HG02852 (cell line): ENCODE data around the gene TMEM217.
A peak's percentile ranks its signal among the peaks of the same experiment; 100 is the strongest.

Source experiments
- ATAC-seq: cut with Tn5 transposase; IDR thresholded peaks from one replicate; pipeline ENCODE4 v1.9.1; 2021; ENCODE audit warnings: mild to moderate bottlenecking, moderate library complexity; ENCODE audit not compliant: unreplicated experiment

Gene TMEM217

GRCh38 chr6:37244430-37245310, 13.3 kb downstream of the TMEM217 start:
- ATAC-seq: no peak

DNA sequence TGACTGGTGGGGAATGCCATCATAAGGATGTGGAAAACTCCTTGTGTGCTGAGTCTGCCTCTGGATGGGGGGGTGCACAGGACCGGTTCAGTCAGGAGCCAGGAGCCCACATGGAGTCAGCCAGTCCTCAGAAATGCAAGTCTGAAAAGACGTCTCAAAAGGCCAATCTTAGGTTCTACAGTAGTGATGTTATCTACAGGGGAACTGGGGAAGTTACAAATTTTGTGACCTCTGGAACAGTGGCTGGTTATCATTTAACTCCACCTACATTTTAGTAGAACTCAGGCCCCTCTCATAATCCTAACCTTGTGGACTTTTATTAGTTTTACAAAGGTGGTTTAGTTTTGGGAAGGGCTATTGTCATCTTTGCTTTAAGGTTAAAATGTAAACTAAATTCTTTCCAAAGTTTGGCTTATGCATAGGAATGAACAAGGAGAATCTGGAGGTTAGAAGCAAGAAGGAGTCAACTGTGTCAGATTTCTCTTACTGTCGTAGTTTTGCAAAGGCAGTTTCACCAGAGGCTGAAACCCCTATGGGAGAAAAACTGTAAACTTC, 14.1 kb downstream of the TMEM217 start:
- ATAC-seq: no peak

GRCh38 chr6:37243131-37243815, 14.7 kb downstream of the TMEM217 start:
- ATAC-seq: no peak

DNA sequence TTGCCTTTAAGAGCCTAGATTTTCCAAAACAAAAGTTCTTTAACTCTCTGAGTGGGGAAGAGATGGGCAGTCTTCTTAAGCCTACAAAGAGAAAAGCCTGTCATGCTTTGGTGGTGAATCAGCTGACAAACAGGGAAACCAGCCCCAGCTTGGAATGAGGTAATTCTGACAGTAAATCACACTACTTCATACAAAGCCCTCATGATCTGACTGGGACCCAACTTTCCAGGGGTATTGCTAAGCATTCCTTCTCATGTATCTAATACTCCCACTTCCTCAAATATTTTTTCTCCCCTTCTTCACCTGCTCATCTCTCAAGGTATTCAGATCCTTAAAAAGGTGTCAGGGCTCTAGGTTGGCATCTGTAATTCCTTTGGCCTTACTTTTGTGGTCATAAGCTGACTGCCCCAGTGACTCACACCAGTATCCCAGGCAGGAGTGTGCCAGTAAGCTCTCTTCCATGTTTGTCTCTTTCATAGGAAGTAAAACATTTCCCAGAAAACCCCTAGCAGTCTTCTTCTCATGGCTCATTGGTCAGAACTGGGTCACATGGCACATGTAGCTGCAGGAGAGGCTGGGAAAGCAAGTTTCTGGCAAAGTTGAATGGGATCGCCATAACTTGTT, 15.4 kb downstream of the TMEM217 start:
- ATAC-seq: no peak

DNA sequence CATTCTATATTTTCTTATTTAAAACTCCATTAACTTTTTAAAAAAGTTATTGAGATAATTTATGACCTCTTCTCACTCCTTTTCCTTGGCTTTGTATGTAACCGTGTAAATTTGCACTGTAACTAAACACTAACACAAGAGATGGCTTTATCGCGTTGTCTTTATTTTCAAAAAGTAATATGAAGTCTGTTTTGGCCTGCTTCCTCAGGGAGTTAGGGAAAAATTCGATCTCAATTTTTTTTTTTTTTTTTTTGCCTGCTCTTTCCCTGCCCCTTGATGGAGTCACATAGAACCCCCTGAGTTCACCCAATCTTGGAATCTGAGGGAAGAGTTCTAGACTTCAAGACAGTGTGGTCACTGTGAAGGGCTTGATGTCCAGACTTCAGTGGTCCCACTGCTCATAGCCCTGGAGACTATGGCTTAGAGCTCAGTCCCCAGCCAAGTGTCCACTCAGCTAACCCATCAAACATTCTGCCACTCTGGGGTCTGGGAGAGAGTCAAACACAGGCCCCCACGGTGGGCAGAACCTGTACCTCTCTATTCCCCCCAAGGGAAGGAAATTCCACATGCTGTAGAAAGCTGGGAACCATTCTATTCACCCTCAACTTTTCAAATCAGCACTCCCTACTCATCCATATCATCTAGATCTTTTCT, 16.0 kb downstream of the TMEM217 start:
- ATAC-seq: no peak

DNA sequence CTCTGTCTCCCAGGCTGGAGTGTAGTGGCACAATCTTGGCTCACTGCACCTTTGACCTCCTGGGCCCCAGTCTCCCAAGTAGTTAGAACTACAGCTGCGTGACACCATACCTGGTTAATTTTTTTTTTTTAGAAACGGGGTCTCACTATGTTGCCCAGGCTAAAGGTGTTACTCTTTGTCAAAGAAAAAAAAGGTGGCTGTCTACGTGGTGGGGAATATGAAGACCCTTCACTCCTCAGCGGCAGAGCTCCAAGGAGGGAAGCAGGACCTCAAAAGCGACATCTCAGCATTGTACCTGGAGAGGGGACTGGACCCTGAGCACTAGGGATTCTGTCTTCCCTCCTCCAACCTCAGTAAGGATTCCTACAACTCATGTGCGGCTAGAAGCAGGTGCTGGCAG, 16.8 kb downstream of the TMEM217 start:
- no peak for ATAC-seq

DNA sequence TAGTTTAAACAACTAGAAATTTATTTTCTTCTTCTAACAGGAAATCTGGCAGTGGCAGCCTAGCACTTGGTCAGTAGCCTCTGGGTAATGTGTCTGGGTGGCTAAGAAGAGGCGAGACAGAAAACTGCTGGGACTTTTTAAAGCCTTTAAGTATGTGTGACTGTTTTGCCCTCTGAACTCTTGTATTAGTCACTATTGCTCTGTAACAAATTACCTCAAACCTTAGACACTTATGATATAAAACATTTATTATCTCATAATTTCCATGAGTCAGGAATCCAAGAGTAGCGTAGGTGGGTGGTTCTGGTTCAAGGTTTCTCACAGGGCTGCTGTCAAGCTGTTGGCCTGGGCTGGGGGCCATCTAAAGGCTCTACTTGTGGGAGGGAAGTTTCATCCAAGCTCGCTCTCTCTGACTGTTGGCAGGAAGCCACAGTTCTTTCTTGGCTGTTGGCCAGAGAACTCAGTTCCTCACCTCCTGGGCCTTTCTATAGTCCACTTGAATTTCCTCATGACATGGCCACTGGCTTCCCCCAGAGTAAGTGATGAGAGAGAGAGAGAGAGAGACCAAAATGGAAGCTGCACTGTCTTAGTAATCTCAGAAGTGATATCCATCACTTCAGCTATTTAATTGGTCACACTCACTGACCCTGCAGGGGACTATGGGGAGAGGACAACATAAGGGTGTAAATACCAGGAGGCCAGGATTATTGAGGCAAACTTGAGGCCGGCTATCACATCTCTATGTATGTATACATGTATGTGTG, 17.8 kb downstream of the TMEM217 start:
- peak; percentile 62 for ATAC-seq

GRCh38 chr6:37239526-37239925, 18.4 kb downstream of the TMEM217 start:
- ATAC-seq: no peak

GRCh38 chr6:37238381-37238780, 19.6 kb downstream of the TMEM217 start:
- no peak for ATAC-seq

- no peak for ATAC-seq
Measured at GRCh38 chr6:37237789-37238188, 20.2 kb downstream of the TMEM217 start.

DNA sequence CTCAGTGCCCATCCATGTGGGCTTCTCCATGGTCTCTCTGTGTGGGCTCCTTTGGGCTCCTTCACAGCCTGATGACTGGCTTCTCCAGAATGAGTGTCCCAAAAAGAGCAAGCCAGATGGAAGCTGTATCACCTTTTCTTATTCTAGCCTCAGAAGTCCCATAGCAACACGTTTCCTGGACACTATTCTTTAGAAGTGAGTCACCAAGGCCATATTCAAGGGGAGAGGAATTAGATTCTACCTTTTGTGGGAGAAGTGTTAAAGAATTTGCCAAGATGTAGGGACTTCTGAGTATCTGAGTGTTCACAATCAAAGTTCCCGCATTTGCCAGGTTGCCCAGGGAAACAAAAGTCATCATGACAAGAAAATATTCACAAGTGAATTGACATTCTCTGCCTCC, 21.0 kb downstream of the TMEM217 start:
- no peak for ATAC-seq

DNA sequence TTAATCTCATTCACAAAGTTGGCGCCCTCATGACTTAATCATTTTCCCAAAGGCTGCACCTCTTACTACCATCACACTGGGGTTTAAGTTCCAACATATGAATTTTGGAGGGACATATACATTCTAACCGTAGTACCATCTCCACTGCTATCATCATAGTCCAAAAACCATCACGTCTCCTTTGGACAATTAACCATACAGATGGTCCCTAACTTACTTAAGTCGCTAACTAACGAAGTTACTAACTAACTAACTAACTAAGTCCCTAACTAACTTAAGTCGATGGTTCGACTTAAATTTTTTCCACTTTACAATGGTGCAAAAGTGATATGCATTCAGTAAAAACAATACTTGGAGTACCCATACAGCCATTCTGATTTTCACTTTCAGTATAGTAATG, 24.4 kb downstream of the TMEM217 start:
- ATAC-seq: no peak

GRCh38 chr6:37232430-37233017, 25.4 kb downstream of the TMEM217 start:
- no peak for ATAC-seq

DNA sequence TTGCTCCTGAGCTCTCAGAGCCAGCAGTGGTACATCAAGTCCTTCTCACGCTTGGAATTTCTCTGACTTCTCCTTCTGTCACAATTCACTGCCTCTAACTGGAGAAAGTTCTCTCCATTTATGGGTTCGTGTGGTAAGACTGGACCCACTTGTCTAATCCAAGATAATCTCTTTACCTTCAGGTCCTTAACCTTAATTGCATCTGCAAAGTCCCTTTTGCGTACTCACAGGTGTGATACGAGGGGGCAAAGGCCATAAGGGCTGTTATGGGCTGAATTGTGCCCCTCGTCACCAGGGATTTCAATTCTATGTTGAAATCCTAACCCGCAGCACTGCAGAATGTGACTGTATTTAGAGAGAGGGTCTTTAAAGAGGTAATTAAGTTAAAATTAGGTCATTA, 27.8 kb downstream of the TMEM217 start:
- no peak for ATAC-seq

- ATAC-seq: no peak
Measured at GRCh38 chr6:37225350-37226169, 32.4 kb downstream of the TMEM217 start.

- ATAC-seq: no peak
Measured at GRCh38 chr6:37222992-37223391, 35.0 kb downstream of the TMEM217 start.

DNA sequence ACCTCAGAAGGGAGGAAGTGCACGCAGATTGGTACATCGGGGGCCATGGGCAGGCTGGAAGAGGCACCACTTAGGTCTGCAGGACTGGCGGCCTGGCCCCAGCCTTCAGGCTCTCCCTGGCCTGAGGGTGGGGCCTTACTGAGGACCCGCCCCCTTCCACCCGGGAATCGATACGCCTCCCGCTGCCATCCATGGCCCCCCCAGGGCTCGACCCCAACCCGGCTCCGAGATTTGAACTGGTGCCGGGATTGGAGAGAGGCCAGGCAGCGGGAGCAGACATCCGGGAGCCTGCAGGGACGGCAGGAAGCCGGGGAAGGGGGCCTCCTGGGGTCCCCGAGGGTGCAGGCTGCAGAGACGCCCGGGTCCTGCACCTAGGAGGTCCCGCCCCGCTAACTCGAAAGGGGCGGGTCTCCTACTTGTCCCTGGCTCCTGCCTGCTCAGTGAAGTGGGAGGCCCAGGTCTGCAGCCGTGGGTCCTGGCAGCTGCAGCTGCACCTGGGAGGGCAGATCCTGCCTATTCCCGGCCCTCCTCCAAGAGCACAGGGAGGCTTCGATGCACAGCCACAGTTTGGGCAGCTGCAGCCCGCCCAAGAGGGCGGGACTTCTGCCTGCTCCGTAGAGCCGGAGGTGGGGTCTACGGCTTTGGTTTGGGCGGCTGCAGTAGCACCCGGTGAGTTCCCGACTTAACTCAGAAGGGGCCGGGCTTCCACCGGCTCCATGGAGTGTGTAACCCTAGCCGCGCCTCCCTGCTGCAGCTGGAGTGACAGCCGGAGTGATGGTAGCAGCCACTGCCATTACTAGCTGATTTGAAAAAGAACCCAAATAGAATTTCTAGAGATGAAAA, 35.6 kb downstream of the TMEM217 start:
- ATAC-seq: peak; percentile 90

DNA sequence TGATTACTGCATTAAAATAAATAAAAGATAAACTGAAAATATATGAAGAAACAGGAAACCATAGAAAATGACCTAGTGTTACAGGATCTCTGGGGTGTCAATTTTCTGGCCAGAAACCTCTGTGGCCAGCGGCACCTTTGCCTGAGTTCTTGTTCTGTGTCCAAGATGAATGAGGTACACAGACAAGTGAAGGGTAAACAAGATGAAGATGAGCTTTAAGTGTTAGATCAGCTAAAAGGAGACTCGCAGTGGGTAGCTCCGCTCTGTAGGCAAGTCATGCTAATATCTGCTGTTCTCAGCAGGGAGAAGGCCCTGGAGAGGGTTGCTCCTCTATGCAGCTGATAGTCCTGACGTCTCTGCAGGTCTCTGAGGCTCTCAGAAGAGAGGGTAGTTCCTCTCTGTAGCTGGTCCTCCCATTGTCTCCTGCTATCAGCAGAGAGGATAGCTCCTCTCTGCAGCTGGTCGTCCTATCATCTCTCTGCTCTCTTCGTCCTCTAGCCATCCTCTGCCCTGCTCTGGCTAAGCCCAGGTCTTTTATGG, 36.3 kb downstream of the TMEM217 start:
- ATAC-seq: no peak
